WI38 (cell line): ENCODE data around the gene IL12RB2.

Source experiments
- H3K4me3 ChIP-seq: 2 replicates; pipeline ENCODE4 v1.5.1; 2011; ENCODE audit warnings: low read depth, mild to moderate bottlenecking, control low read depth, low read length
- TF ChIP-seq, protein P1 (sequence below): IDR thresholded peaks from 2 replicates; pipeline ENCODE4 v1.5.1; 2012; ENCODE audit warnings: low read depth, mild to moderate bottlenecking, control low read depth, low read length

Gene IL12RB2

DNA sequence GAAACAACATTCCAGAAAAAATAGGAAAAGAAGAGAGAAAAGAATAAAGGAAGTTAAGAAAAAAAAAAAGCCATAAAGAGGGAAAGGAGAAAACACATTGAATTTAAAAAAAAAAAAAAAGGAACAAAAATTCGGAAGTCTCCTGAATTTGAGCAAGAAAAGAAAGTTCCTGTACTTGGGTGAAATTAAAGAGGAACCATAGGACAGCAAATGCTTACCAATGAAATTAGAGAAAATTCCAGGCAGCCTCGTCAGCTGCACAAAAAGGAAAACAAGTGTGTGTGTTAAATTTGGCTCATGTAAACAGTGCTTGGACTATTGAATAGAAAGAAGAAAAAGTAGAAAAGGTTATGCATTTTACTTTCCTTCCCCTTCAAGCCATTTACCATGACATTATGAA is 4.9 kb downstream of the IL12RB2 start:
- TF ChIP-seq, protein P1, sequence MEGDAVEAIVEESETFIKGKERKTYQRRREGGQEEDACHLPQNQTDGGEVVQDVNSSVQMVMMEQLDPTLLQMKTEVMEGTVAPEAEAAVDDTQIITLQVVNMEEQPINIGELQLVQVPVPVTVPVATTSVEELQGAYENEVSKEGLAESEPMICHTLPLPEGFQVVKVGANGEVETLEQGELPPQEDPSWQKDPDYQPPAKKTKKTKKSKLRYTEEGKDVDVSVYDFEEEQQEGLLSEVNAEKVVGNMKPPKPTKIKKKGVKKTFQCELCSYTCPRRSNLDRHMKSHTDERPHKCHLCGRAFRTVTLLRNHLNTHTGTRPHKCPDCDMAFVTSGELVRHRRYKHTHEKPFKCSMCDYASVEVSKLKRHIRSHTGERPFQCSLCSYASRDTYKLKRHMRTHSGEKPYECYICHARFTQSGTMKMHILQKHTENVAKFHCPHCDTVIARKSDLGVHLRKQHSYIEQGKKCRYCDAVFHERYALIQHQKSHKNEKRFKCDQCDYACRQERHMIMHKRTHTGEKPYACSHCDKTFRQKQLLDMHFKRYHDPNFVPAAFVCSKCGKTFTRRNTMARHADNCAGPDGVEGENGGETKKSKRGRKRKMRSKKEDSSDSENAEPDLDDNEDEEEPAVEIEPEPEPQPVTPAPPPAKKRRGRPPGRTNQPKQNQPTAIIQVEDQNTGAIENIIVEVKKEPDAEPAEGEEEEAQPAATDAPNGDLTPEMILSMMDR: no peak
- H3K4me3 ChIP-seq: no peak overlapping the region

DNA sequence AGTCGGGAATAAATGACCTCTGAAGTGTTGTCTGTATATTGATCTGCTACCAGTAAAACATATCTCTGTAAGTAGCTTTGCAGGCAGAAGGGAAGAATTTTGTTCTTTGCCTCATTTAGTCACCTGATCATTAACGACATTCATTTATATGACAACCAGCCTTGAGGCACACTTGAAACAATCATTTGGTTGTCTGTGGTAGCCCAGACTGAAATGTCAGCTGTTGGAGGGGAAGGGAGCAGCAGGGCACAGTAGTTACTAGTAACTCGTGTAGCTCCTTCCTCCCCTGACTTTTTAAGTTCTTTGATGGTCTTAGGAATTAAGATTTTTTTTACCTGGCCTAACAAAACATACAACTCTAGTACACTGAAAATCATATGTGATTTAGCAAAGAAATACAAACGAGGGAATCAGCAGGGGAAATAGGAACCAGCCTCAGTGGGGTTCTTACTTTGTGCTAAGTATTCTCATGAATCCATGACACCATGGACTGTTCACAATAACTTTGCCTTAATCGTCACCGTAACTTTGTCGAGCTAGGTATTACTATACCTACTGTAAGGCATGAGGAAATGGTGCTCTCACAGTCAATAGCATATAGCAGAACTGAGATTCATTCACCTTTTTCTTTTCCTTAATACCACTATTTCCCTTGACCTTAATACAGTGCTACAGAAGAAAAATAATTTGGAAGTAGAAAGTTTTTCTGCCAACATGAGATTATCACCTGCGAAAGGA is 6.4 kb downstream of the IL12RB2 start:
- no peak overlapping the region for H3K4me3 ChIP-seq
- TF ChIP-seq, protein P1: no peak

DNA sequence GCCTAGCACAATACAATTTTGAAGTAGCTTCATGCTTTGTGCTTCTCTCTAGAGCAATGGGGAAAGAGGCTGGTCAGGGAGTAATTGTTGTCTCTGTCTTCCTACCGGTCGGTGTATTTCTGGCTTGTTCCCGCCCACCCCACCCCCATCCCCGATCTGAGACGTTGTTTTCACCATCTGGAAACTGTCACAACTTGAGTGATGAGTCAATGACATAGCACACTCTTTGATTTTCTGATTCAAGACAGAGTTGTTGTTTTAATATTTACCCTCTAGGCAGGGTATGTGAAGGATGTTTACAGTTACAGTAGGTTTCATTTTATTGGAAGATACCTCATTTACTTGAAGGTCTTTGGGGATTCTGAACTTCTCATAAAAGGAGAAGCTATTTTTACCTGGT is 7.0 kb downstream of the IL12RB2 start:
- no peak overlapping the region for H3K4me3 ChIP-seq
- TF ChIP-seq, protein P1: no peak

DNA sequence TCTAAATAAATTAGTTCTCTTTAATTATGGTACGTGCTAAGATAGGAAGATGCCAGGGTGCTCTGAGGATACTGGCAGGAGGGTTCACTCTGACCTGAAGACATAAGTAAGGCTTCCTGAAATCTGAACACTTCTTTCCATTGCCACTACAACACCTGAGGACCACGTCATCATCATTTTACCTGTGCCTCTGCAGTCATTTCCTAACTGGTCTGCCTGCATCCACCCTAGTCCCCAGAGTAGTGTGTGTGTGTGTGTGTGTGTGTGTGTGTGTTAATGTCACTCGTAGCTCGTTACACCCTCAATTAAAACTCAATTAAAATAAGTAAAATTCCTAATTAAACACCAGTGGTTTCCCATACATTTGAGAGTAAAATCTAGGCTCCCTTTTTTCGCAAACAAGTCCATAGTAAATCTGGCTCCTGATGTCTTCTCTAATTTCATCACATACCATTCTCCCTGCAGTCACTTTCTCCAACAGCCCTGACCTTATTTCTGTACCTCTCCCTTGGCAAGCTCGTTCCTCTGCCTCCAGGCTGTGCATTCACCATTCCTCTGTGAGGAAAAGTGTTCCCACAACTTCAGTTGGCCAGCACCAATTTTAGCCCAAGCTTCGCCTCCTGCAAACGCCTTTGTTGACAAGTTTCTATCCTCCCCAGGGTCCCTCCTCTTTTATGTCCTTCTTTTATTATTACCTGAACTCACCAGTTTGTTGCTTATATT is 8.7 kb downstream of the IL12RB2 start:
- H3K4me3 ChIP-seq: no peak overlapping the region
- TF ChIP-seq, protein P1: no peak

DNA sequence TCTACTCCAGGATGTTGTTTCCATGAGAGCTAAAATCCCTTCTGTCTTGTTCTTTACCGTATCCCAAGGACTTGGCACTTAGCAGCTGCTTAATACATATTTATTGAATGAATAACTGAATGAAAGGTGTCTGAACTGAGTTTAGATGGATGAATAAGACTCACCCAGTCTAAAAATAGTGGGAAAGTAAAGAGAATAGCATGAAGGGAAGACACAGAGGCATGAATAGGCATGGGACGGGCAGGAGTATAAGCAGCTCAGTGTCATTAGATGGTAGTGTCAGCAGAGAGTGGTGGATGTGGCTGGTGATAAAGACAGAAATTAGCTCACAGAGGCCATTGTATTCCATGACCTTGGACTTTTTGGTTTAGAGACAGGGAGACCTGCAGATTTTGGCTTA is 9.2 kb downstream of the IL12RB2 start:
- H3K4me3 ChIP-seq: no peak overlapping the region
- TF ChIP-seq, protein P1: no peak

DNA sequence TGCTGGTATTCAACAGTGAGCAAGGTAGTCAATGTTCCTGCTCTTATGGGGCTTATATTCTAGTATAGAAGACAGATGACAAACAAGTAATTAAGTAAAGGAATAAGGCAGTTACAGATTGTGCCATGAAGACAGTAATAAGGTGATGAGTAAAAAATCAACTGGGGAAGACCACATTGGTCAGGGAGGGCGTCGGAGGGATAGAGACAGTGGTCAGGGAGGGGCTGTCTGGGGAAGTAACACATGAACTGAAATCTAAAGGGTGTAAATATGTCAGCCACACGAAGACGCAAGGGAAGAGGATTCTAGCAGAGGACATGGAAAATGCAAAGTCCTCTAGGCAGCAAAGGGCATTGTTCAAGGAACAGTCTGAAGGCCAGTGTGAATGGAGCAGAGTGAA is 10.1 kb downstream of the IL12RB2 start:
- TF ChIP-seq, protein P1: no peak
- no peak overlapping the region for H3K4me3 ChIP-seq

DNA sequence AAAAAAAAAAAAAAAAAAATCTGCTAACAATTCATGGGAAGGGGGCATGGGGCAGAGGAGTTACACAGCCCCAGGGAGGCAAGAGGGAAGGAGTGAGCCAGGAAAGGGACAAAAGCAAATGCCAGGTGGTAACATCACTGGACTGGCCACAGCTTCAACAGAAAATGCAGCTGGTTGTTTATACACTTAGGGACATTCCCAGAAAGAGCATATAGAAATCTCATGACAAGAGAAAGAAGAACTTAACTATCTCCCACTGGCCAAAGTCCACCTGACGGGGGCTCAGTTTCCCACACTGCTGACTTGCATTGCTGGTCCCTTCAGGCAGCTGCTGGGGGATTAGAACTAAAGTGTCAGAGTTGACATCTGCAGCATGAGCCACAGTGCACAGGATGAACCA is 14.8 kb downstream of the IL12RB2 start:
- TF ChIP-seq, protein P1: no peak
- H3K4me3 ChIP-seq: no peak overlapping the region
